Measurements from ENCODE around the gene NCCRP1.

NCCRP1 gene

DNA sequence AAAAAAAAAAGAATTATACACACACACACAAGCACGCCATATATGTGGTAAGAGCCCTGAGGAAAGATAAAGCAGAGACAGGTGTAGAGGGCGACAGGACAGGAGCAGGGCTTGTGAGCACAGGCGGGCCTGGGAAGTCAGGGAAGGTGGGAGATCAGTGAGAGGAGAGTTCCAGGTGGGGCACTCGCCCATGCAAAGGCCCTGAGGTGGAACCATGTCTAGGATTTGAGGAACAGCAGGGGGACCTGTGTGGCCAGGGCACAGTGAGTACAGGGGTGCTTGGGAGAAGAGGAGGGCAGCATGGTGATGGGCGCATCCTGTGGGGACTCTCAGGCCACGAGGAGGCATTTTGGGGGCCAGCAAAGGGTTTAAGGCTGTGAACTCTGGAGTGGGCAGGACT, 32.5 kb upstream of the NCCRP1 start:
- no peak overlapping the region for H3K4me3 ChIP-seq (ENCODE audit: low read length, poor library complexity, severe bottlenecking)
- H3K4me2 ChIP-seq (ENCODE audit: low read depth, low read length, poor library complexity, severe bottlenecking), result no peak overlapping the region
- no peaks in the 10 kb centered on the region for H3F3A ChIP-seq (ENCODE audit: low read depth)
- H3K79me2 ChIP-seq (ENCODE audit: insufficient read depth, low read length), result peaks cover 50% of the 10 kb centered on the region; the same call in 1 of the 2 replicates
- no peaks in the 10 kb centered on the region for H3K9me2 ChIP-seq (replicated peaks; ENCODE audit: low read depth, low read length)
- H3K27me3 ChIP-seq (ENCODE audit: insufficient read depth, low read length, poor library complexity, severe bottlenecking), result no peaks in the 10 kb centered on the region
- H3K36me3 ChIP-seq (ENCODE audit: insufficient read depth, low read length), result peaks cover under 1% of the 10 kb centered on the region; the same call in 1 of the 2 replicates
- no peaks in the 10 kb centered on the region for H3K4me1 ChIP-seq (ENCODE audit: insufficient read depth, low read length, poor library complexity, severe bottlenecking)
- H3K9me3 ChIP-seq (ENCODE audit: insufficient read depth, low read depth, low read length), result no peaks in the 10 kb centered on the region
- H4K20me1 ChIP-seq (ENCODE audit: insufficient read depth, low read length, poor library complexity, severe bottlenecking), result peaks cover 22% of the 10 kb centered on the region
- no peak overlapping the region for H3K9ac ChIP-seq (ENCODE audit: low read depth, low read length, poor library complexity, severe bottlenecking)
- TF ChIP-seq, protein P1, sequence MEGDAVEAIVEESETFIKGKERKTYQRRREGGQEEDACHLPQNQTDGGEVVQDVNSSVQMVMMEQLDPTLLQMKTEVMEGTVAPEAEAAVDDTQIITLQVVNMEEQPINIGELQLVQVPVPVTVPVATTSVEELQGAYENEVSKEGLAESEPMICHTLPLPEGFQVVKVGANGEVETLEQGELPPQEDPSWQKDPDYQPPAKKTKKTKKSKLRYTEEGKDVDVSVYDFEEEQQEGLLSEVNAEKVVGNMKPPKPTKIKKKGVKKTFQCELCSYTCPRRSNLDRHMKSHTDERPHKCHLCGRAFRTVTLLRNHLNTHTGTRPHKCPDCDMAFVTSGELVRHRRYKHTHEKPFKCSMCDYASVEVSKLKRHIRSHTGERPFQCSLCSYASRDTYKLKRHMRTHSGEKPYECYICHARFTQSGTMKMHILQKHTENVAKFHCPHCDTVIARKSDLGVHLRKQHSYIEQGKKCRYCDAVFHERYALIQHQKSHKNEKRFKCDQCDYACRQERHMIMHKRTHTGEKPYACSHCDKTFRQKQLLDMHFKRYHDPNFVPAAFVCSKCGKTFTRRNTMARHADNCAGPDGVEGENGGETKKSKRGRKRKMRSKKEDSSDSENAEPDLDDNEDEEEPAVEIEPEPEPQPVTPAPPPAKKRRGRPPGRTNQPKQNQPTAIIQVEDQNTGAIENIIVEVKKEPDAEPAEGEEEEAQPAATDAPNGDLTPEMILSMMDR (conservative IDR thresholded peaks at IDR 0.05; ENCODE audit: low read length), result no peak
- no peak for TF ChIP-seq EZH2phosphoT487 (IDR thresholded peaks at IDR 0.05; ENCODE audit: borderline replicate concordance)
- no peak overlapping the region for H2AFZ ChIP-seq (ENCODE audit: low read length)

DNA sequence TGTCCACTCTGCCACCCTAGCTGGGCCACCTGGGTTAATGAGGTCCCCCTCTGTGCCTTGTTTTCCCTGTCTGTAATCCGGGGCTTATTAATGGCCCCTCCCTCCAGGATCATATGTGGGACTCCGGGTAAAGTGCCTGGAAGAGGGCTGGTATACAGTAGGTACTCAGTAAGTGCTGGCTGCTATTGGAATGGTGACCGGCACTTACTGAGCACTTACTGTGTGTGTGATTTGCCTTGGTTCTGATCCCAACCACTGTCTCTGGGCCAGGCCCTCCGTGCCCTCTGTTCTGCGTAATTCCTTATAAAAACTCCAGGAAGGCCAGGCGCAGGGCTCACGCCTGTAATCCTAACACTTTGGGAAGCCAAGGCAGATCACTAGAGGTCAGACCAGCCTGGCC, 30.9 kb upstream of the NCCRP1 start:
- no peaks in the 10 kb centered on the region for H3K27me3 ChIP-seq (ENCODE audit: insufficient read depth, low read length, poor library complexity, severe bottlenecking)
- H3K9me2 ChIP-seq (replicated peaks; ENCODE audit: low read depth, low read length), result no peaks in the 10 kb centered on the region
- H3K36me3 ChIP-seq (ENCODE audit: insufficient read depth, low read length), result peaks cover 12% of the 10 kb centered on the region; the same call in 1 of the 2 replicates
- H3F3A ChIP-seq (ENCODE audit: low read depth), result no peaks in the 10 kb centered on the region
- H3K79me2 ChIP-seq (ENCODE audit: insufficient read depth, low read length), result peaks cover 35% of the 10 kb centered on the region; the same call in 1 of the 2 replicates
- H3K9me3 ChIP-seq (ENCODE audit: insufficient read depth, low read depth, low read length), result no peaks in the 10 kb centered on the region
- H3K9ac ChIP-seq (ENCODE audit: low read depth, low read length, poor library complexity, severe bottlenecking), result no peak overlapping the region
- TF ChIP-seq, protein P1 (conservative IDR thresholded peaks at IDR 0.05; ENCODE audit: low read length), result no peak
- TF ChIP-seq EZH2phosphoT487 (IDR thresholded peaks at IDR 0.05; ENCODE audit: borderline replicate concordance), result no peak
- H3K4me3 ChIP-seq (ENCODE audit: low read length, poor library complexity, severe bottlenecking), result no peak overlapping the region
- no peak overlapping the region for H2AFZ ChIP-seq (ENCODE audit: low read length)
- no peaks in the 10 kb centered on the region for H3K4me1 ChIP-seq (ENCODE audit: insufficient read depth, low read length, poor library complexity, severe bottlenecking)
- peaks cover 22% of the 10 kb centered on the region for H4K20me1 ChIP-seq (ENCODE audit: insufficient read depth, low read length, poor library complexity, severe bottlenecking)
- no peak overlapping the region for H3K4me2 ChIP-seq (ENCODE audit: low read depth, low read length, poor library complexity, severe bottlenecking)

DNA sequence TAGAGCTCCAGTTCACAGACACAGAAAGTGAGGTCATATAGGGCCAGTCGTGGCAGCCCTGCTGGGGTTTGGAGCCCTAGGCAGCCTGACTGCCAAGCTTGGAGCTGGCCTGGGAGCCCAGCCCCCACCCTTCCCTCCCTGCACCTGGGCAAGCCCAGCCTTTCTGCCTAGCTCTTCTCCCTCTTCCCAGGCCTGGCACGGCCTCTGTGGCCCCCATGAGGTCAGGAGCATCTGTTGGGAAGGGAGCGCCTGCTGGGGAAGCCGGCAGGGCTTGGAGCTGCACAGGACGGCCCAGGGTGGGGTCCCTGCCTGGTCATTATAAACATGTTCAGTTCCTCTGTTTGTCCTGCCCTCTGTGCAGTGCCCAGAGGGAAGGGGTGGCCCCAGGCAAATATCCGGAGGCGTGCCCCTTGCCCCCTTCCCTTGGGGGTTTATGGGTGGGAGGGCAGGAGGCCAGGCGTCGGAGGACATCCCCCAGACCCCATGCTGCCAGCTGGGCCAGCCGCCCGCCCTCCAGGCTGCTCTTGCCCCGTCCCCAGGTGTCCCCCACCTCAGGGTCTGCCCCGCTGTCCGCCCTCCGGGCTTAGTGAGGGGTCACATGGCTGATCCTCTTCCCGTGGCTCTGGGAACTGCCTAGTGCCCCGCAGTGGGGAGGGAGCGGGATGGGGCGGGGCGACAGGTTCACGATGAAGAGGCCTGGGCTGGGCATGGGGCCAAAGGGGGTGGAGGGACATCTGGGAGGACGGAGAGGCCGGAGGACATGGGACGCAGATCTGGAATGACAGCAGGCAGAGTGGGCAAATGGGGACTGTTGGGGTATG, 30.0 kb upstream of the NCCRP1 start:
- H3K4me2 ChIP-seq (ENCODE audit: low read depth, low read length, poor library complexity, severe bottlenecking), result no peak overlapping the region
- TF ChIP-seq EZH2phosphoT487 (IDR thresholded peaks at IDR 0.05; ENCODE audit: borderline replicate concordance), result no peak
- H3K4me3 ChIP-seq (ENCODE audit: low read length, poor library complexity, severe bottlenecking), result no peak overlapping the region

More for the DNA sequence above, 30.0 kb upstream of the NCCRP1 start:
- Histone ChIP-seq H3K36me3 (ENCODE audit: insufficient read depth, low read length) (peaks cover 18% of the 10 kb centered on the region; the same call in 1 of the 2 replicates), H3F3A (ENCODE audit: low read depth) (no peaks in the 10 kb centered on the region), H3K79me2 (ENCODE audit: insufficient read depth, low read length) (peaks cover 27% of the 10 kb centered on the region; the same call in 1 of the 2 replicates), H3K4me1 (ENCODE audit: insufficient read depth, low read length, poor library complexity, severe bottlenecking) (no peaks in the 10 kb centered on the region), H2AFZ (ENCODE audit: low read length) (no peak overlapping the region), H3K9ac (ENCODE audit: low read depth, low read length, poor library complexity, severe bottlenecking) (no peak overlapping the region), H3K27me3 (ENCODE audit: insufficient read depth, low read length, poor library complexity, severe bottlenecking) (no peaks in the 10 kb centered on the region), H4K20me1 (ENCODE audit: insufficient read depth, low read length, poor library complexity, severe bottlenecking) (peaks cover 20% of the 10 kb centered on the region), H3K9me2 (replicated peaks; ENCODE audit: low read depth, low read length) (no peaks in the 10 kb centered on the region), H3K9me3 (ENCODE audit: insufficient read depth, low read depth, low read length) (no peaks in the 10 kb centered on the region)

All from Loucy (cell line).